HCT116 (cell line): Measurements from ENCODE around the gene GRIA4. TPM values are rescaled to one million over a fixed set of nuclear protein-coding genes. Genes with fewer than 3 reads are reported as not detected.

Source experiments
- ATAC-seq: fragments of 200-7000 bp; cut with Tn5 transposase; 2 replicates; pipeline ENCODE4 v1.9.1; 2020; ENCODE audit warnings: mild to moderate bottlenecking, moderate library complexity
- BruUV-seq: library from RNA; stranded (reverse); fragments of 400-500 nt; replicated peaks from 2 replicates; lab custom pipeline; 2021; lab: Mats Ljungman, UMichigan
- CTCF ChIA-PET: fragments of 300-600 bp; sonication (Branson Sonifier 250); formaldehyde crosslinking; loops from one replicate; lab custom pipeline; 2021; ENCODE audit warnings: antibody characterized with exemption; lab: Charles Lee
- POLR2A ChIA-PET: fragments of 300-600, 350-600 bp; sonication (Branson Sonifier 250); formaldehyde crosslinking; loops from one replicate; lab custom pipeline; 2021; ENCODE audit warnings: antibody characterized with exemption; lab: Charles Lee
- RAD21 ChIA-PET, 2 experiments: fragments of 300-600 bp; sonication (Branson Sonifier 250); formaldehyde crosslinking; loops; one replicate each; lab custom pipeline; 2023; ENCODE audit warnings: low total read pairs in 2 of 2; ENCODE audit not compliant: uncharacterized antibody in 2 of 2, unreplicated experiment in 2 of 2, low non-redundant PET in 1 of 2; lab: Charles Lee
- DNase-seq: peaks from one replicate; pipeline ENCODE4 v3.0.0-alpha.2; 2010; ENCODE audit warnings: low read depth, low spot score
- H2AFZ ChIP-seq: fragments of 200-600 bp; shearing (Covaris generic), sonication (generic); 2 replicates; pipeline ENCODE4 v1.6.1; 2017; ENCODE audit warnings: low read depth, mixed run types, mixed read lengths, antibody characterized with exemption, low read length; ENCODE audit not compliant: poor library complexity, severe bottlenecking
- H3K27ac ChIP-seq: 2 replicates; pipeline ENCODE4 v1.5.1; 2012; ENCODE audit warnings: low read depth, low read length
- H3K27me3 ChIP-seq: fragments of 200-600 bp; sonication (generic); 2 replicates; pipeline ENCODE4 v1.6.1; 2016; ENCODE audit warnings: mixed run types, low read length, mixed read lengths; ENCODE audit not compliant: insufficient read depth
- H3K36me3 ChIP-seq, 2 experiments: fragments of 200-500 bp in 1 of 2; fragments of 200-600 bp in 1 of 2; sonication (Bioruptor generic) in 1 of 2; sonication (generic) in 1 of 2; 2 replicates each; pipeline versions ENCODE4 v1.5.1 to v1.6.1; 2014 to 2016; ENCODE audit warnings: low read length in 2 of 2, inconsistent platforms in 1 of 2, mixed read lengths in 1 of 2, mixed run types in 1 of 2; ENCODE audit not compliant: insufficient read depth in 2 of 2, control insufficient read depth in 1 of 2
- H3K4me1 ChIP-seq, 2 experiments: fragments of 200-600 bp in 1 of 2; sonication (generic) in 1 of 2; 2 replicates each; pipeline versions ENCODE4 v1.5.1 to v1.6.1; 2012 to 2017; ENCODE audit warnings: low read length in 2 of 2, inconsistent platforms in 1 of 2, mild to moderate bottlenecking in 1 of 2, mixed read lengths in 1 of 2, mixed run types in 1 of 2, moderate library complexity in 1 of 2; ENCODE audit not compliant: insufficient read depth in 2 of 2, control insufficient read depth in 1 of 2
- H3K4me2 ChIP-seq: fragments of 200-600 bp; sonication (generic); 2 replicates; pipeline ENCODE4 v1.6.1; 2017; ENCODE audit warnings: mixed run types, low read length, mixed read lengths
- H3K4me3 ChIP-seq, 2 experiments: fragments of 200-600 bp in 1 of 2; sonication (generic) in 1 of 2; replicated peaks in 1 of 2; 2 replicates each; pipeline ENCODE4 v1.5.1; 2011 to 2016; ENCODE audit warnings: low read length in 2 of 2, control low read depth in 1 of 2, low read depth in 1 of 2, mild to moderate bottlenecking in 1 of 2, mixed read lengths in 1 of 2, mixed run types in 1 of 2
- H3K79me2 ChIP-seq: fragments of 200-600 bp; sonication (generic); 2 replicates; pipeline ENCODE4 v1.6.1; 2017; ENCODE audit warnings: mild to moderate bottlenecking, mixed run types, low read length, moderate library complexity, mixed read lengths; ENCODE audit not compliant: insufficient read depth
- H3K9ac ChIP-seq: fragments of 200-600 bp; sonication (generic); 2 replicates; pipeline ENCODE4 v1.6.1; 2016; ENCODE audit warnings: low read length, mixed read lengths
- H3K9me2 ChIP-seq: fragments of 200-600 bp; sonication (generic), shearing (Covaris generic); 2 replicates; pipeline ENCODE4 v1.6.1; 2017; ENCODE audit warnings: mixed run types, mild to moderate bottlenecking, moderate library complexity; ENCODE audit not compliant: insufficient read depth
- H3K9me3 ChIP-seq, 2 experiments: fragments of 200-500 bp in 1 of 2; fragments of 200-600 bp in 1 of 2; sonication (Bioruptor generic) in 1 of 2; sonication (generic) in 1 of 2; 2 replicates each; pipeline ENCODE4 v1.6.1; 2014 to 2017; ENCODE audit warnings: low read length in 2 of 2, mixed read lengths in 2 of 2, inconsistent platforms in 1 of 2, low read depth in 1 of 2, mild to moderate bottlenecking in 1 of 2, mixed run types in 1 of 2, moderate library complexity in 1 of 2; ENCODE audit not compliant: control insufficient read depth in 1 of 2, insufficient read depth in 1 of 2
- H4K20me1 ChIP-seq: fragments of 200-600 bp; sonication (generic), shearing (Covaris generic); 2 replicates; pipeline ENCODE4 v1.6.1; 2017; ENCODE audit warnings: mixed run types, mild to moderate bottlenecking, moderate library complexity; ENCODE audit not compliant: insufficient read depth
- CBX3 ChIP-seq: IDR thresholded peaks from 2 replicates; pipeline ENCODE4 v1.6.1; 2012; ENCODE audit warnings: low read depth
- ELF1 ChIP-seq: IDR thresholded peaks from 2 replicates; pipeline ENCODE4 v1.6.1; 2012; ENCODE audit warnings: low read depth, borderline replicate concordance
- EZH2 ChIP-seq: fragments of 200-600 bp; sonication (generic); IDR thresholded peaks from 2 replicates; pipeline ENCODE4 v1.6.1; 2017; ENCODE audit warnings: antibody characterized with exemption, mixed run types
- JUND ChIP-seq: IDR thresholded peaks from 2 replicates; pipeline ENCODE4 v1.6.1; 2012
- POLR2A ChIP-seq: IDR thresholded peaks from 2 replicates; pipeline ENCODE4 v1.7.0; 2011; ENCODE audit warnings: borderline replicate concordance; ENCODE audit not compliant: insufficient read depth, insufficient read length; ENCODE audit errors: extremely low read depth
- POLR2AphosphoS5 ChIP-seq: IDR thresholded peaks from 2 replicates; pipeline ENCODE4 v1.6.1; 2011; ENCODE audit warnings: mild to moderate bottlenecking, low read depth, low read length, moderate library complexity
- SP1 ChIP-seq: IDR thresholded peaks from 2 replicates; pipeline ENCODE4 v1.6.1; 2012; ENCODE audit warnings: low read depth
- ZFX ChIP-seq: fragments of 450-650 bp; IDR thresholded peaks from 2 replicates; pipeline ENCODE4 v1.6.1; 2017
- intact Hi-C: fragments of 100-400 bp; cut with micrococcal nuclease; formaldehyde crosslinking; loops from 2 replicates; pipeline ENCODE4 v1.10.0; 2022
- total RNA-seq: library from RNA; stranded (reverse); gene quantifications from one replicate; pipeline ENCODE4 v1.2.1, GENCODE V29; 2021; ENCODE audit not compliant: unreplicated experiment
- TF ChIP-seq, protein P1 (sequence below), 3 experiments: fragments of 200-600 bp in 1 of 3; sonication (generic) in 1 of 3; IDR thresholded peaks in 2 of 3; conservative IDR thresholded peaks in 1 of 3; 2 replicates each; pipeline ENCODE4 v1.5.1; 2012 to 2017; ENCODE audit warnings: low read depth in 2 of 3, low read length in 2 of 3, antibody characterized with exemption in 1 of 3, borderline replicate concordance in 1 of 3, control low read depth in 1 of 3, mild to moderate bottlenecking in 1 of 3, mixed read lengths in 1 of 3, mixed run types in 1 of 3, moderate library complexity in 1 of 3; ENCODE audit not compliant: insufficient read depth in 1 of 3
- TF ChIP-seq, protein P2 (sequence below): IDR thresholded peaks from 2 replicates; pipeline ENCODE4 v1.6.1; 2012; ENCODE audit warnings: low read depth

Gene GRIA4
- total RNA-seq, 1 experiment from 2014 or later, result not detected

DNA sequence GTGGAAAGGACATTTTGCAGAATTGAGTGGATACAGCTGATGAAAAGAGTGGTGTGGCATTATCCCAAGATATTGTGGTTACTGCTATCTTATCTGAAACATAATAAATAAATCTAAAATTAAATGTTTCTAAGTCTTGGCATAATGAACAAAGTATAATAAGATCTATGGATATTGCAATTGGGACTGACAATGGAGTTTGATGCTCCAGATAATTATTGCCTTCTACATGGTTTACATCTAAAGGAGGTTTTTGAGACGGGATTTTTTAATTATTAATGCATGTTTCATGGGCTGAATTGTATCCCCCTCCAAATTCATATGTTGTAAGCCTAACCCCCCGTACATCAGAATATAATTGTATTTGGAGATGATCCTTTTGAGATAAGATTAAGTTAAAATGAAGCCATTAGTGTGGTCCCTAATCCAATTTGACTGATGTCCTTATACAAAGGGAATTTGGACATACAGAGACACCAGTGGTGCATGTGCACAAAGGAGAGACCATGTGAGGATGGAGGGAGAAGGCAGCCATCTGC is 213.7 kb downstream of the GRIA4 start:
- Histone ChIP-seq H3K4me2 (no peak overlapping the region), H4K20me1 (no peaks in the 10 kb centered on the region), H2AFZ (no peak overlapping the region), H3K36me3 (no peaks in the 10 kb centered on the region), H3K9me3 (no peaks in the 10 kb centered on the region), H3K9me2 (no peaks in the 10 kb centered on the region), H3K9ac (no peak overlapping the region), H3K79me2 (no peaks in the 10 kb centered on the region), H3K27ac (no peak overlapping the region), H3K4me1 (no peaks in the 10 kb centered on the region), H3K27me3 (no peaks in the 10 kb centered on the region), H3K4me3 (no peak overlapping the region)
- CTCF ChIA-PET, result no interaction called here
- RAD21 ChIA-PET, result no interaction called here
- BruUV-seq, result no TSS peak
- POLR2A ChIA-PET, result no interaction called here
- DNase-seq (no peak), ATAC-seq (no peak)
- TF ChIP-seq ELF1, result no peak
- TF ChIP-seq EZH2, result no peak
- TF ChIP-seq, protein P1, sequence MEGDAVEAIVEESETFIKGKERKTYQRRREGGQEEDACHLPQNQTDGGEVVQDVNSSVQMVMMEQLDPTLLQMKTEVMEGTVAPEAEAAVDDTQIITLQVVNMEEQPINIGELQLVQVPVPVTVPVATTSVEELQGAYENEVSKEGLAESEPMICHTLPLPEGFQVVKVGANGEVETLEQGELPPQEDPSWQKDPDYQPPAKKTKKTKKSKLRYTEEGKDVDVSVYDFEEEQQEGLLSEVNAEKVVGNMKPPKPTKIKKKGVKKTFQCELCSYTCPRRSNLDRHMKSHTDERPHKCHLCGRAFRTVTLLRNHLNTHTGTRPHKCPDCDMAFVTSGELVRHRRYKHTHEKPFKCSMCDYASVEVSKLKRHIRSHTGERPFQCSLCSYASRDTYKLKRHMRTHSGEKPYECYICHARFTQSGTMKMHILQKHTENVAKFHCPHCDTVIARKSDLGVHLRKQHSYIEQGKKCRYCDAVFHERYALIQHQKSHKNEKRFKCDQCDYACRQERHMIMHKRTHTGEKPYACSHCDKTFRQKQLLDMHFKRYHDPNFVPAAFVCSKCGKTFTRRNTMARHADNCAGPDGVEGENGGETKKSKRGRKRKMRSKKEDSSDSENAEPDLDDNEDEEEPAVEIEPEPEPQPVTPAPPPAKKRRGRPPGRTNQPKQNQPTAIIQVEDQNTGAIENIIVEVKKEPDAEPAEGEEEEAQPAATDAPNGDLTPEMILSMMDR (IDR thresholded peaks at IDR 0.05 in 2 of 3, conservative IDR thresholded peaks at IDR 0.05 in 1 of 3; ENCODE audit: borderline replicate concordance in 1 of 3, insufficient read depth in 1 of 3, low read depth in 2 of 3, low read length in 2 of 3), result no peak
- no peak for TF ChIP-seq SP1
- no peak for TF ChIP-seq CBX3
- TF ChIP-seq ZFX, result no peak
- TF ChIP-seq POLR2A, result no peak
- no peak for TF ChIP-seq JUND
- TF ChIP-seq, protein P2, sequence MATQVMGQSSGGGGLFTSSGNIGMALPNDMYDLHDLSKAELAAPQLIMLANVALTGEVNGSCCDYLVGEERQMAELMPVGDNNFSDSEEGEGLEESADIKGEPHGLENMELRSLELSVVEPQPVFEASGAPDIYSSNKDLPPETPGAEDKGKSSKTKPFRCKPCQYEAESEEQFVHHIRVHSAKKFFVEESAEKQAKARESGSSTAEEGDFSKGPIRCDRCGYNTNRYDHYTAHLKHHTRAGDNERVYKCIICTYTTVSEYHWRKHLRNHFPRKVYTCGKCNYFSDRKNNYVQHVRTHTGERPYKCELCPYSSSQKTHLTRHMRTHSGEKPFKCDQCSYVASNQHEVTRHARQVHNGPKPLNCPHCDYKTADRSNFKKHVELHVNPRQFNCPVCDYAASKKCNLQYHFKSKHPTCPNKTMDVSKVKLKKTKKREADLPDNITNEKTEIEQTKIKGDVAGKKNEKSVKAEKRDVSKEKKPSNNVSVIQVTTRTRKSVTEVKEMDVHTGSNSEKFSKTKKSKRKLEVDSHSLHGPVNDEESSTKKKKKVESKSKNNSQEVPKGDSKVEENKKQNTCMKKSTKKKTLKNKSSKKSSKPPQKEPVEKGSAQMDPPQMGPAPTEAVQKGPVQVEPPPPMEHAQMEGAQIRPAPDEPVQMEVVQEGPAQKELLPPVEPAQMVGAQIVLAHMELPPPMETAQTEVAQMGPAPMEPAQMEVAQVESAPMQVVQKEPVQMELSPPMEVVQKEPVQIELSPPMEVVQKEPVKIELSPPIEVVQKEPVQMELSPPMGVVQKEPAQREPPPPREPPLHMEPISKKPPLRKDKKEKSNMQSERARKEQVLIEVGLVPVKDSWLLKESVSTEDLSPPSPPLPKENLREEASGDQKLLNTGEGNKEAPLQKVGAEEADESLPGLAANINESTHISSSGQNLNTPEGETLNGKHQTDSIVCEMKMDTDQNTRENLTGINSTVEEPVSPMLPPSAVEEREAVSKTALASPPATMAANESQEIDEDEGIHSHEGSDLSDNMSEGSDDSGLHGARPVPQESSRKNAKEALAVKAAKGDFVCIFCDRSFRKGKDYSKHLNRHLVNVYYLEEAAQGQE, result no peak
- TF ChIP-seq POLR2AphosphoS5, result no peak
- intact Hi-C loops, result no loop called here
